AG09309 (cell line): Measurements from ENCODE around the gene EBF3.

Experiments
- DNase-seq: peaks from one replicate; pipeline ENCODE4 v3.0.0-alpha.2; 2010; ENCODE audit warnings: low read depth
- H3K4me3 ChIP-seq: 2 replicates; pipeline ENCODE4 v1.5.1; 2011; ENCODE audit warnings: mild to moderate bottlenecking, low read depth, low read length, moderate library complexity; ENCODE audit not compliant: control insufficient read depth
- CTCF ChIP-seq: IDR thresholded peaks from 2 replicates; pipeline ENCODE4 v1.5.1; 2011; ENCODE audit warnings: mild to moderate bottlenecking, low read depth, low read length, inconsistent platforms; ENCODE audit not compliant: insufficient read depth, control insufficient read depth; ENCODE audit errors: missing control alignments

EBF3 gene

GRCh38 chr10:129896136-129896859 lies 67.8 kb downstream of the EBF3 start:
- TF ChIP-seq CTCF, result no peak
- no peak overlapping the region for H3K4me3 ChIP-seq
- no peak for DNase-seq

- no peak overlapping the region for H3K4me3 ChIP-seq
- no peak for DNase-seq
- TF ChIP-seq CTCF, result no peak
Measured at GRCh38 chr10:129895811-129896135, 68.3 kb downstream of the EBF3 start.

GRCh38 chr10:129894698-129895097 lies 69.4 kb downstream of the EBF3 start:
- TF ChIP-seq CTCF, result no peak
- no peak overlapping the region for H3K4me3 ChIP-seq
- DNase-seq, result no peak

GRCh38 chr10:129893104-129894089 lies 70.7 kb downstream of the EBF3 start:
- no peak for TF ChIP-seq CTCF
- no peak for DNase-seq

GRCh38 chr10:129892548-129893052 lies 71.5 kb downstream of the EBF3 start:
- TF ChIP-seq CTCF, result no peak
- no peak overlapping the region for H3K4me3 ChIP-seq
- no peak for DNase-seq

More at GRCh38 chr10:129893104-129894089, 70.7 kb downstream of the EBF3 start:
- no peak overlapping the region for H3K4me3 ChIP-seq

- TF ChIP-seq CTCF, result no peak
- no peak overlapping the region for H3K4me3 ChIP-seq
- DNase-seq, result no peak
Measured at GRCh38 chr10:129891806-129892205, 72.3 kb downstream of the EBF3 start.
